Peyer's patch (tissue), 4 donors: ENCODE data around the gene PTPRK.

ENCODE experiments used
- POLR2A ChIP-seq, 2 donors: fragments of 450-650 bp; IDR thresholded peaks; one replicate each; pipeline ENCODE4 v1.5.1; 2017; ENCODE audit warnings: antibody characterized with exemption in 2 of 2, mild to moderate bottlenecking in 2 of 2, moderate library complexity in 2 of 2
- TF ChIP-seq, protein P1 (sequence below), 6 experiments: fragments of 450-650 bp in 4 of 6; fragments of 200-600 bp in 2 of 6; sonication (generic) in 1 of 6; IDR thresholded peaks; one replicate each; pipeline ENCODE4 v1.5.1; 2017 to 2019; ENCODE audit warnings: antibody characterized with exemption in 6 of 6, mild to moderate bottlenecking in 3 of 6, moderate library complexity in 1 of 6

DNA sequence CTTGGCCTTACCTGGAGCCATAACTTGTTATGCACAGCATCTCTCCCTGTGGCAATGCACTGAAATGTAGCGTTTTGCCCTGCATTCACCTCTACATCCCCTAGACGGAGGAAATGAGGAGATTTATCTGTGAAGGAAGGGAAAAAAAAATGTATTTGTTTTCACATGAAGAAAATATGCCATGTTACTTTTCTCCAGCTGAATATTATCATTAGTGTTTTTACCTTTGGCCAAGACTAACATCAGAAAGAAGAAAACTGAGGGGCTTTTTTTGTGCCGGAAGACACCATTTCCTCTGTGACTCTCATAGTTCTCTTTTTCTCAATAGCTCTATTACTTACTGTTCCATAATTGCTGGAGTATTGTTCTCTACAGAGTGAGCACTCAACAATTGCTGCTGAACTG, 280.4 kb downstream of the PTPRK start:
- TF ChIP-seq, protein P1, sequence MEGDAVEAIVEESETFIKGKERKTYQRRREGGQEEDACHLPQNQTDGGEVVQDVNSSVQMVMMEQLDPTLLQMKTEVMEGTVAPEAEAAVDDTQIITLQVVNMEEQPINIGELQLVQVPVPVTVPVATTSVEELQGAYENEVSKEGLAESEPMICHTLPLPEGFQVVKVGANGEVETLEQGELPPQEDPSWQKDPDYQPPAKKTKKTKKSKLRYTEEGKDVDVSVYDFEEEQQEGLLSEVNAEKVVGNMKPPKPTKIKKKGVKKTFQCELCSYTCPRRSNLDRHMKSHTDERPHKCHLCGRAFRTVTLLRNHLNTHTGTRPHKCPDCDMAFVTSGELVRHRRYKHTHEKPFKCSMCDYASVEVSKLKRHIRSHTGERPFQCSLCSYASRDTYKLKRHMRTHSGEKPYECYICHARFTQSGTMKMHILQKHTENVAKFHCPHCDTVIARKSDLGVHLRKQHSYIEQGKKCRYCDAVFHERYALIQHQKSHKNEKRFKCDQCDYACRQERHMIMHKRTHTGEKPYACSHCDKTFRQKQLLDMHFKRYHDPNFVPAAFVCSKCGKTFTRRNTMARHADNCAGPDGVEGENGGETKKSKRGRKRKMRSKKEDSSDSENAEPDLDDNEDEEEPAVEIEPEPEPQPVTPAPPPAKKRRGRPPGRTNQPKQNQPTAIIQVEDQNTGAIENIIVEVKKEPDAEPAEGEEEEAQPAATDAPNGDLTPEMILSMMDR (IDR thresholded peaks at IDR 0.05), result no peak
- TF ChIP-seq POLR2A (IDR thresholded peaks at IDR 0.05), result no peak
